IPS-20b (cell line): ENCODE results near the gene SLC29A1.

Experiments
- H3K27ac ChIP-seq: one replicate; pipeline ENCODE4 v1.5.1; 2013; ENCODE audit warnings: low read length
- H3K27me3 ChIP-seq: 2 replicates; pipeline ENCODE4 v1.6.1; 2013; ENCODE audit warnings: mild to moderate bottlenecking, low read length, inconsistent platforms; ENCODE audit not compliant: insufficient read depth
- H3K36me3 ChIP-seq: 2 replicates; pipeline ENCODE4 v1.6.1; 2013; ENCODE audit warnings: low read depth, mild to moderate bottlenecking, inconsistent platforms, low read length, moderate library complexity; ENCODE audit not compliant: insufficient read depth
- H3K4me1 ChIP-seq: 2 replicates; pipeline ENCODE4 v1.6.1; 2013; ENCODE audit warnings: mild to moderate bottlenecking, control low read depth, inconsistent platforms, low read length, moderate library complexity; ENCODE audit not compliant: insufficient read depth
- H3K4me3 ChIP-seq: 2 replicates; pipeline ENCODE4 v1.5.1; 2013; ENCODE audit warnings: mild to moderate bottlenecking, low read length, inconsistent platforms
- H3K9ac ChIP-seq: 2 replicates; pipeline ENCODE4 v1.6.1; 2013; ENCODE audit warnings: low read depth, mild to moderate bottlenecking, inconsistent platforms, low read length, moderate library complexity
- H3K9me3 ChIP-seq: 2 replicates; pipeline ENCODE4 v1.6.1; 2013; ENCODE audit warnings: mild to moderate bottlenecking, low read depth, low read length, inconsistent platforms; ENCODE audit not compliant: insufficient read depth

SLC29A1 gene

DNA sequence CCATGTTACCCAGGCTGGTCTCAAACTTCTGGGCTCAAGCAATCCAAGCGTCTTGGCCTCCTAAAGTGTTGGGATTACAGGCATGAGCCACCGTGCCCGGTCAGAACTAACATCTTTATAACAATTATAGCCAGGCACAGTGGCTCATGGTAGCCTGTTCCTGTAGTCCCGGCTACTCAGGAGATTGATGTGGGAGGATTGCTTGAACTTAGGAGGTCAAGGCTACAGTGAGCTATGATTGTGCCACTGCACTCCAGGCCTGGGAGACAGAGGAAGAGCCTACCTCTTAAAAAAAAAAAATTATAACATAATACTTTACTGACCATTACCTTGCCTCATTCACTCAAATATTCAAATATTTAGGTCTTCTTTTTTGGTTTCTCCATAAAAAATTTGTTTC is 23.5 kb upstream of the SLC29A1 start:
- H3K27ac ChIP-seq: no peak overlapping the region
- H3K36me3 ChIP-seq: no peaks in the 10 kb centered on the region
- H3K9ac ChIP-seq: no peak overlapping the region
- no peak overlapping the region for H3K4me3 ChIP-seq
- H3K27me3 ChIP-seq: no peaks in the 10 kb centered on the region
- peaks cover 19% of the 10 kb centered on the region for H3K4me1 ChIP-seq
- no peaks in the 10 kb centered on the region for H3K9me3 ChIP-seq

DNA sequence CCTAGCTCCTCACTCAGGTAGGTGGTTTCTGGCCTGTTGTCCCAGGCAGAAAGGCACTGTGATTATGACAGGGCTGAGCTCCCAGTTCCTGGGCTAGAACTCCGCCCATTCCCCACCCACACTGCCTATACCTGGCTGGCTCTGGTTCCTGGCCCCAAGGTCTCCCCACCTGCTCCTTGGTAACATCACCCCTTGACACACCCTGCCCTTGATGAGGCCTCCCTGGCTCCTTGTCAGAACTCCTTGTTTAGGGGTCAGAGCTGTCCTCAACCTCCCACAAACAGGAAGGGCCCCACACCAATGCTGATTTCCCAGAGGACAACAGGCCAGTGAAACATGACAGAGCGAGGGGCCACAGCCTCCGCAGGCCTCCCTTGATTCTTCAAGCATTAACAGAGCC is 22.2 kb upstream of the SLC29A1 start:
- no peak overlapping the region for H3K4me3 ChIP-seq
- peaks cover 22% of the 10 kb centered on the region for H3K4me1 ChIP-seq
- no peak overlapping the region for H3K9ac ChIP-seq
- H3K36me3 ChIP-seq: no peaks in the 10 kb centered on the region
- no peaks in the 10 kb centered on the region for H3K9me3 ChIP-seq
- H3K27me3 ChIP-seq: no peaks in the 10 kb centered on the region
- no peak overlapping the region for H3K27ac ChIP-seq

DNA sequence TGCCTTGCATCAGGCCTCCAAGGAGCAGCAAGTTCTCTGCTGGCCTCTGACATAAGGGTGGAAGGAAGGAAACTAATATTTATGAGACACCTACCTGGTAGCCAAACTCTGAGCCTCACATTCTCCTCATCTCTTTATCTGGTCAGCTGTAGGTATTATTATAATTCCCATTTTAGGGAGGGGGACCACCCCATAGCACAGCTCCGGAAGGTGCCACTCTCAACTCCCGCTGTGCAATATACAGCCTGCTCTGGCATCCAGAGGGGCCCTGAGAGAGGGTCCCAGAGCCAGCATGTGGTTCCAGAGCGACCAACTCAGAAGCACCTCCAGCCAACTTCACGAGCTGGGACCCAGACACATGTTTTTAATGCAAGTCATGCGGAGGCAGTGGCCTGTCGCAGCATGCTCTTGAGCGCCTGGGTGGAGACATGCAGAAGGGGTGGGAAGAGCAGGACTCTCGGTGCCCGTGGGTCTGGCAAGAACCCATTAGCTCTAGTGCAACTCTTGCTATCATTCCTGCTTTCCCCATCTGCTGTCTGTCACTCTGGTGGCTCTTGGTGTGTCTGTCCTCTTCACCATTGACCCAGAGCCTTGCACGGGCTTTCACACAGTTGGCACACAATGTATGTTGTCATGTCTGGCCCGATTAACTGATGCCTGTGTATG is 21.6 kb upstream of the SLC29A1 start:
- Histone ChIP-seq H3K27me3 (no peaks in the 10 kb centered on the region), H3K27ac (peak overlapping the region; percentile 94), H3K4me3 (no peak overlapping the region; the same call in 1 of the 2 replicates), H3K4me1 (peaks cover 24% of the 10 kb centered on the region), H3K9ac (peak overlapping the region; percentile 79), H3K9me3 (no peaks in the 10 kb centered on the region), H3K36me3 (no peaks in the 10 kb centered on the region)

DNA sequence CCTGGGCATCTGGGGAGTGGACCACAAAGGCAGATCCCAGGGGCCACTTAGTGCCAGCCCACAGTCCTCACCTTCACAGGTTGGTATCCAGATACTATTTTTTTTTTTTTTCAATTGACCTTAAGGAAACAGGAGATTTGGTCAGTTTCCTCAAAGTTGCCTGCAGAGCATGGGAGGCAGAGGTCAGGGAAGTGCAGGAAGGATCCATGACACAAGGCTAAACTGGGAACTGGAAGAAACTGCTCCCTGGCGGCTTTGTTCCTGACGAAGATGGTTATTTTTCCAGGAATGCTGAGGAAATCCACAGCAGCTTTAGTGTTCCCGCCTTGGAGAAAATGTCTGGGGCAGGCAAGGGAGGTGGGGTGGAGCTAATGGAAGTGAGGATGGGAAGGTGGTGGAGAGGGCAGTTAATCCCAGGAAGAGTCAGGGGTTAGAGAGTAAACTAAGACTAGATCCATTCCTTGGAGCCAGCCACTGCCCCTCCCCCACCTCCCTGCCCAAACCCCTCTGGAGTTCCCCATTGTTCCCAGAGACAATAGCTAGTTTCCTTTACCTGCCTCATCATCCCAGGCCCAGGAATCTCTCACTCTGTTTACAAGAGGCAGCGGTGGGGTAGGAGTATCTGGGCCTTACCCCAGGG is 20.9 kb upstream of the SLC29A1 start:
- no peaks in the 10 kb centered on the region for H3K36me3 ChIP-seq
- H3K27me3 ChIP-seq: no peaks in the 10 kb centered on the region
- no peaks in the 10 kb centered on the region for H3K9me3 ChIP-seq
- H3K9ac ChIP-seq: peak overlapping the region; percentile 82
- peak overlapping the region; percentile 98 for H3K27ac ChIP-seq
- H3K4me3 ChIP-seq: peak overlapping the region; percentile 47; the same call in 1 of the 2 replicates
- H3K4me1 ChIP-seq: peaks cover 27% of the 10 kb centered on the region

DNA sequence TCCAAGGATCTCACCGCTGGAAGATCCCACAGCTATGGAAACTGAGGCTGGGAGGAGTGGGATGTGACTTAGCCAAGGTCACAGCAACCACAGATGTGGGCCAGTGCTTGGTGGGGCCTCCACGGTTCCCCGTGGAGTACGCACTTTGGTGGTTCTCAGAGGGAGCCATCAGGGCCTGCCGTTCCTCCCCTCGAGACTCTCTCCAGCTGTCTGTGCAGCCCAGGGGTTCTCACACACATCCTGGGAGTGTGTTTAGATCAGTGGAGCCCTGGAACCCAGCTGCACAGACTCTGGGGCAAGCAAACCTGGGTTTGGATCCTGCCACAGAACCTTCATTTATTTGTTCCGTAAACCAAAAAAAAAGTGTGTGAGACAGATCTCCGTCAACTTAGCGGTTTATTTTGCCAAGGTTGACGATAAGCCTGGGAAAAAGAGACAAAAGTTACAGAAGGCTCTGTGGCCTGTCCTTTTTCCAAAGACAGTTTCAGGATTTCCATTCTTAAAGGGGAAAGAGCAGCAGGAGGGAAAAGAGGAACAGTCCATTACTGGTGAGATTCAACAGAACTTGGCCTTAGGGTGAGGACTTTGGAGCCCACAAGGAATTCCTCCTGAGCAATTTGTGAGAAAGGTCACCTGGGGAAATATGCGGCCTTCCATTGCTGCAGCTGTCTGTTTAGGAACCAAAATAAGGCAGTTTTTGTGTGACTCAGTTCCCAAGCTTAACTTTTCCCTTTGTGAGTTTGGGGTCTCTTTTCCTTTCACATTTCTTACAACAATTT is 20.2 kb upstream of the SLC29A1 start:
- Histone ChIP-seq H3K9ac (peak overlapping the region; percentile 82), H3K4me3 (peak overlapping the region; percentile 44; the same call in 1 of the 2 replicates), H3K27me3 (no peaks in the 10 kb centered on the region), H3K9me3 (no peaks in the 10 kb centered on the region), H3K4me1 (peaks cover 27% of the 10 kb centered on the region), H3K27ac (peak overlapping the region; percentile 98), H3K36me3 (no peaks in the 10 kb centered on the region)

DNA sequence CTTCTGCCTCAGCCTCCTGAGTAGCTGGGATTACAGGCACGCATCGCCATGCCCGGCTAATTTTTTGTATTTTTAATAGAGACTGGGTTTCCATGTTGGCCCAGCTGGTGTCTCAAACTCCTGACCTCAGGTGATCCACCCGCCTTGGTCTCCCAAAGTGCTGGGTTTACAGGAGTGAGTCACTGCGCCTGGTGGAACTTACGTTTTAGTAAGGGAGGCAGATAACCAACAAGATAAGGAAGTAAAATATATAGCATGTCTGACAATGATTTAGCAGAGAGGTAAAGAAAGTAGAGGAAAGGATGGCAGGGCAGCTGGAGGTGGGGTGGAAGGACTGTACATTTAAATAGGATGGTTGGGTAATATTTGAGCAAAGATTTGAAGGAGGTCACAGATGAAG is 19.4 kb upstream of the SLC29A1 start:
- H3K4me1 ChIP-seq: peaks cover 27% of the 10 kb centered on the region

DNA sequence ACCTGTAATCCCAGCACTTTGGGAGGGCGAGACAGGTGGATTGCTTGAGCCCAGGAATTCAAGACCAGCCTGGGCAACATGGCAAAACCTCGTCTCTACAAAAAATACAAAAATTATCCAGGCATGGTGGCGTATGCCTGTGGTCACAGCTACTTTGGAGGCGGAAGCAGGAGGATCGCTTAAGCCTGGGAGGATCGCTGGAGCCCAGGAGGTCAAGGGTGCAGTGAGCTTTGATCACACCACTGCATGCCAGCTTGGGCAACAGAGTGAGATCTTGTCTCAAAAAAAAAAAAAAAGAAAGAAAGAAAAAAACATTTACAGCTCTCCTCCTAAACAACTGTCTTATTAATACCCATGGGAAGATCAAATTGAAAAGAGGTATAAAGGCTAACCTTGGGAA is 15.4 kb upstream of the SLC29A1 start:
- H3K4me3 ChIP-seq: no peak overlapping the region
- no peak overlapping the region for H3K27ac ChIP-seq
- H3K4me1 ChIP-seq: peaks cover 16% of the 10 kb centered on the region
- H3K36me3 ChIP-seq: no peaks in the 10 kb centered on the region
- H3K27me3 ChIP-seq: no peaks in the 10 kb centered on the region
- H3K9me3 ChIP-seq: no peaks in the 10 kb centered on the region
- H3K9ac ChIP-seq: no peak overlapping the region

More for the DNA sequence above, 19.4 kb upstream of the SLC29A1 start:
- no peaks in the 10 kb centered on the region for H3K36me3 ChIP-seq
- H3K27me3 ChIP-seq: no peaks in the 10 kb centered on the region
- H3K4me3 ChIP-seq: no peak overlapping the region
- H3K9ac ChIP-seq: no peak overlapping the region
- no peaks in the 10 kb centered on the region for H3K9me3 ChIP-seq
- H3K27ac ChIP-seq: no peak overlapping the region

DNA sequence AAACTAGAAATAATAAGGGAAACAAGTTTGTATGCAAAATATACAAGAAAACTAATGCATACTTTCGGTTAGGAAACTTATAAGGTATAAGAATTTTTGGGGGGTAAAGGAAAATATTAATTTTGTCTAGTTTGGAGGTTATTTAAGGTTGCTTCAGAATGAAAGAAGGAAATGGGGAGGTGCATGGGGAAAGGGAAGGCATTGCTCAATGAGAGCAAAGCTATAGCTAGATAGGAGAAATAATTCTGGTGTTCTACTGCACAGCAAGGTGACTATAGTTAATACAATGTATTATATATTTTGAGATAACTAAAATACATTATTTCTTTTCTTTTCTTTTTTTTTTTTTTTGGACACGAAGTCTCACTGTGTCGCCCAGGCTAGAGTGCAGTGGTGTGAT is 12.1 kb upstream of the SLC29A1 start:
- Histone ChIP-seq H3K27ac (no peak overlapping the region), H3K27me3 (no peaks in the 10 kb centered on the region), H3K36me3 (no peaks in the 10 kb centered on the region), H3K9me3 (no peaks in the 10 kb centered on the region), H3K4me1 (peaks cover 4% of the 10 kb centered on the region; the same call in 1 of the 2 replicates), H3K4me3 (no peak overlapping the region), H3K9ac (no peak overlapping the region)

DNA sequence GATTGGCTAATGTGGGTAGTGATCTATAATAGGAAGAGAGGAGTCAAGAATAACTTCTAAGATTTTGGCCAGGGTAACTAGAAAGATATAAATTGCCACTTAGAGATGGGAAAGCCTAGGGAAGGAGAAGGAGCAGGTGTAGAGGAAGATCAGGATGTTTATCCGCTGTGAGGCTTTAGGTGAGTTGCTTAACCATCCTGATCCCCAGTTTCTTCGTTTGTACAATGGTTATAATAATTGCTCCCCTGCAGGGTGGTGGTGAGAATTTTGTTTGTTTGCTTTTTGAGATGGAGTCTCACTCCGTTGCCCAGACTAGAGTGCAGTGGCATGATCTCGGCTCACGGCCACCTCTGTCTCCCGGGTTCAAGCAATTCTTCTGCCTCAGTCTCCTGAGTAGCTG is 9.1 kb upstream of the SLC29A1 start:
- H3K9me3 ChIP-seq: no peaks in the 10 kb centered on the region
- H3K27me3 ChIP-seq: peaks cover 3% of the 10 kb centered on the region

DNA sequence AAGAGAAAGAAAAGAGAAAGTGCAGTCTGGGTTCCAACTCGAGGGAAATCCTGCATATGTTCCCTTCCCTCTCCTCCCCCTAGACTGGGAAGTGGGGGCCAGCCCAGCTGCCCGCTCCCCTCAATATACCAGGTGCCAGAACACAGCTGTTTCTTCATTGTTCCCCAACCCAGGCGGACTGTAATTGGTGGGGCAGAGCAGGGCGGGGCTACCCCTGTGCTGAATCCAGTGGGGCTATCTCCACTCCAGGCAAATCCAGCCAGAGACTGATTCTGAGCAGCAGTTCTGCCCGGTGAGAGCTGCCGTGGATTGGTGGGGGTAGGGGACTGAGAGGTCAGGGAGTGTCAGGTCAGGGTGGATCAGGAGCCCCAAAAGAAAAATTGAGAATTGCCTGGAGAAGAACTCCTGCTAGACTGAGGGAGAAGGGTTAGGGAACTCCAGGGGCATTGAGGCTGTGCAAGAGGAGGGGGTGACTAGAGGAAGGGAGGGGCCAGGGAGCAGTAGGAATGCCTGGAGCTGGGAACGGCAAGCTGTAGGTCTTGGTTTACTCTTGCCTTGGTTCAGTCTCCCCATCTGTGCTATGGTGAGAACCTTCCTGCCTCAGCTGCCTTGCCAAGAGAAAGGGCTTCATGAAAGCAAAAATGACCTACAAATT is 6.6 kb upstream of the SLC29A1 start, which contains the start of gene MYMX:
Gene MYMX (plus strand): TSS at position 250 of the 655 bp plus-strand sequence. CDS start 546 bp downstream, outside the sequence.
- H3K9ac ChIP-seq: peak within 1 kb of the TSS; percentile 61; the same call in 1 of the 2 replicates
- no peak within 1 kb of the TSS for H3K27ac ChIP-seq

More for the DNA sequence above, 9.1 kb upstream of the SLC29A1 start:
- H3K4me1 ChIP-seq: peaks cover 19% of the 10 kb centered on the region
- H3K36me3 ChIP-seq: no peaks in the 10 kb centered on the region
- H3K27ac ChIP-seq: no peak overlapping the region
- H3K9ac ChIP-seq: no peak overlapping the region
- no peak overlapping the region for H3K4me3 ChIP-seq

More for the DNA sequence above, 6.6 kb upstream of the SLC29A1 start, which contains the start of gene MYMX:
- H3K27me3 ChIP-seq: peaks cover 3% of the 10 kb centered on the region
- no peaks in the 10 kb centered on the region for H3K9me3 ChIP-seq
- H3K36me3 ChIP-seq: no peaks in the 10 kb centered on the region
- H3K4me3 ChIP-seq: peak within 1 kb of the TSS; percentile 70; the same call in 1 of the 2 replicates
- H3K4me1 ChIP-seq: peaks cover 25% of the 10 kb centered on the region
